ENCODE data around the gene SYT4. TPM values are rescaled to one million over a fixed set of nuclear protein-coding genes. Genes with fewer than 3 reads are reported as not detected.

The SYT4 gene
- total and polyA plus RNA-seq, 2 donors (not counting 3 experiments of a cell fraction or from before 2014, with no cell fraction given): not detected

- no peaks in the 10 kb centered on the region for H4K20me1 ChIP-seq (replicated peaks; ENCODE audit: control insufficient read depth, extremely low read depth, insufficient read depth, low read length)
- FAIRE-seq (no peak), DNase-seq (ENCODE audit: low read depth, low spot score) (no peak)
- H3K27me3 ChIP-seq (ENCODE audit: control insufficient read depth in 2 of 2, insufficient read depth in 2 of 2, low read length in 2 of 2): no peaks in the 10 kb centered on the region
- H3K9ac ChIP-seq (replicated peaks; ENCODE audit: extremely low read depth, insufficient read depth, low read length): no peak overlapping the region
- ChIA-PET CTCF (no interaction called here), POLR2A (no interaction called here)
- no peak overlapping the region for H2AFZ ChIP-seq (ENCODE audit: low read depth, low read length)
- no peaks in the 10 kb centered on the region for H3K9me3 ChIP-seq (replicated peaks; ENCODE audit: control insufficient read depth, insufficient read depth, low read length)
- no peaks in the 10 kb centered on the region for H3K9me1 ChIP-seq (replicated peaks; ENCODE audit: control insufficient read depth, extremely low read depth, insufficient read depth, low read length)
- H3K36me3 ChIP-seq (ENCODE audit: control insufficient read depth in 2 of 2, extremely low read depth in 1 of 2, insufficient read depth in 2 of 2, low read length in 2 of 2): no peaks in the 10 kb centered on the region
- H3K27ac ChIP-seq (ENCODE audit: insufficient read depth, low read depth, low read length): no peak overlapping the region
- intact Hi-C loops (cut with micrococcal nuclease): no loop called here
- TF ChIP-seq MAX (IDR thresholded peaks at IDR 0.05; ENCODE audit: insufficient read depth, insufficient read length): no peak
- no peak for TF ChIP-seq FOS (IDR thresholded peaks at IDR 0.05; ENCODE audit: borderline replicate concordance, insufficient read depth, low read length)
- no peak for TF ChIP-seq JUN (IDR thresholded peaks at IDR 0.05; ENCODE audit: borderline replicate concordance, insufficient read depth, insufficient read length, low read depth)
- no peak for TF ChIP-seq CTCF (IDR thresholded peaks at IDR 0.05; ENCODE audit: extremely low read depth in 1 of 2, insufficient read depth in 1 of 2, low read depth in 1 of 2, low read length in 2 of 2)
- TF ChIP-seq GATA2 (IDR thresholded peaks at IDR 0.05; ENCODE audit: insufficient read depth, insufficient read length, low read depth, low read length): no peak
- TF ChIP-seq MYC (IDR thresholded peaks at IDR 0.05; ENCODE audit: low read depth, low read length): no peak
- no peak for TF ChIP-seq EZH2 (IDR thresholded peaks at IDR 0.05; ENCODE audit: borderline replicate concordance, low read depth, low read length, severe bottlenecking)
- no peak for TF ChIP-seq POLR2A (IDR thresholded peaks at IDR 0.05; ENCODE audit: low read depth, low read length)
- TF ChIP-seq POLR2AphosphoS5 (IDR thresholded peaks at IDR 0.05; ENCODE audit: insufficient read depth, low read depth, low read length): no peak
- H3K79me2 ChIP-seq (ENCODE audit: control insufficient read depth, insufficient read depth, low read length): no peaks in the 10 kb centered on the region
- H3K4me2 ChIP-seq (ENCODE audit: insufficient read depth, low read length): no peak overlapping the region
- no TSS peak for BruUV-seq (replicated peaks)
- H3K4me1 ChIP-seq (ENCODE audit: control insufficient read depth, extremely low read depth, insufficient read depth, low read length): no peaks in the 10 kb centered on the region
- dilution Hi-C loops (cut with MboI; ENCODE audit: extremely low pct_ligation_motif_present, low sequenced_read_pairs): no loop called here
- H3K4me3 ChIP-seq (replicated peaks in 1 of 3; ENCODE audit: insufficient read depth in 1 of 3, low read depth in 1 of 3, low read length in 3 of 3): no peak overlapping the region
These were observed 29.3 kb downstream of the SYT4 start for GRCh38 chr18:43247944-43248343.
